ENCODE measurements around the gene RAPGEF1.

Gene RAPGEF1

DNA sequence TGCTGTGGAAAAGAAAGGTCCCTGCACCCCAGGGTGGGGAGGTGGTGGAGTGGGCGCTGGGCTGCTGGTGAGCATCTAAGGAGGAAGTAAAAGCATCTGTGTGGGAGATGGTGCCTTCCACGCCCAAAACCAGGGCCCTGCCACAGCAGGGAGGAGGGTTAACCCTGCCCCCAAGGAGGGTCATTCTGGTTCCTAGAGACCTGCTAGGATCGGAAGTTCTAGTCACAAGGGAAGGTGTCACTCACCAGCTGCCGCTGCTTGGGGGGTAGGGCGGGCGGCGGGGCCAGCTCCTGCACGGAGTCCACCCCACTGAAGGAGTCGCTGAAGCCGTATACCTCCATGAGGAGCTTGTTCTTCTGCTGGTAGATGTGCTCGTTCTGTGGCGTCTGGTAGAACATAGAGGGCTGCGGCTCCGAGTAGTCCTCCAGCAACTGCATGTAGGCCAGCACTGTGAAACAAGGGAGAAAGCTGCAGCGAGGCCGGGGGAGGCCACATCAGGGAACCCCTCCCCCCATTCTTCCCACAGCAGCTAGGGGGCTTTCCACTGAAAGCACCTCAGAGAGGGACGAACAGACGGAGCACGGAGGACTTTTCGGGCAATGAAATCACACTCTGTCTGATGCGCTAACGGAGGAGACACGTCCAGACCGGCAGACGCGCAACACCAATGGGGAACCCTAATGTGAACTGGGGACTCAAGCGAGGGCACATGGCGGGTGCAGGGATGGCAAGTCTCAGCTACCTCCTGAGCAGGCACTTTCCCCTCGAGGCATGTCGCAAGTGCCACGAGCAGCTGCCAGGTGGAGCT, 118.1 kb downstream of the RAPGEF1 start:
- no peak for DNase-seq (ENCODE audit: low spot score)

GRCh38 chr9:131620764-131621520, 118.9 kb downstream of the RAPGEF1 start:
- DNase-seq (ENCODE audit: low spot score): no peak

DNA sequence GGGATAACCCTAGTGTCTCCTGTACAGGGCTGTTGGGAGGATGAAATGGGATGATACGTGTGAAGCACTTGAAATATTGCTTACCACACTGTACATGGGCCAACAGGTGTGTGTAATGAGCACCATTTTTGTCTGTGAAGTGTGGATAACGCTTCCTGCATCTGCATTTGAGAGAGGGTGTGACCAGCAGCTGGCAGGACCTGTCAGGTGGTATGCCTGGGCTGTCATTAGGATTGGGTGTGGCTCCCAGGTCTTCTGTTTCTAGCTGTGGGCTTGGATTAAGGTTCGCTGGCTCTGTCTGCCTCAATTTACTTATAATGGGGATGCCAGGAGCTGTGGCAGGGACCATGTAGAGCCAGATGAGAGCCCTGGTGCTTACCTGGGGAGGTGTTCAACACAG, 120.2 kb downstream of the RAPGEF1 start:
- no peak for DNase-seq (ENCODE audit: low spot score)

DNA sequence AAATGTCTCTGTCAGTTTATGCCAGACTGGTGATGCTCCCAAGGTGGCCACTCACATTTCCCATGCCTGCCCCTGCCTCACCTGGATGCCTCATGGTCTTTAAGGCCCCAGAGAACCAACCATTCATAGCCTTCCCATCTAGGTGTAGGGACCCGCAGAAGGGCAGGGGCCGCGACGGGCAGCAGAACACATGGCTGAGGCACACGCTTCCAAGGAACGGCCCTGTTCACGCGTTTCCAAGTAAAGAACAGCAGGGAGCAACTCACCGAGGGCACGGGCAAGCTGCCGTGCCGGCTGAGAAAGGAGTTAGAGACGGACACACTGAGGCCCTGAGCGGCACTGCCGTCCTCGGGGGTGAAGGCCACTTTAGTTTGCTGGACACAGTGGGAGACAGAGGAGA, 121.1 kb downstream of the RAPGEF1 start:
- DNase-seq (ENCODE audit: low spot score): no peak

GRCh38 chr9:131618071-131618479, 121.8 kb downstream of the RAPGEF1 start:
- peak; percentile 14 for DNase-seq (ENCODE audit: low spot score)

DNA sequence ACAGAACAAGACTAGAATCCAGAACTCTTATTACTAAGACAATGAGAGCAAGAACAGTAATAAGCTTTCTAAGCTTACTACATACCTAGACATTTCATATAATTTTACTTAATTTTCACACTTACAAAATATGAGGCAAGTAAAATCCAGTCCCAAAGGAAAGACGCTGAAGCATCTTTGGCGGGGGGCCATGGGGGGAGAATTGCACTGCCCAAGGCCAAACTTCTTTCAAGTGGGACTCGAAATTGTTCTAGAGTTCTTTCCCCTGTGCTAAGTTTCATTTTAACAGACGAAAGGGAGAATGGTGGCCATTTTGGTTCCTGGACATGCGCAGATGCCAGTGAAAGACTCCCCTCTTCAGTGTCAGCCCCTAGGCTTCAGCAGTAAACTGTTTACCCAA, 122.3 kb downstream of the RAPGEF1 start:
- no peak for DNase-seq (ENCODE audit: low spot score)

GRCh38 chr9:131616983-131617604, 122.8 kb downstream of the RAPGEF1 start:
- no peak for DNase-seq (ENCODE audit: low spot score)

DNA sequence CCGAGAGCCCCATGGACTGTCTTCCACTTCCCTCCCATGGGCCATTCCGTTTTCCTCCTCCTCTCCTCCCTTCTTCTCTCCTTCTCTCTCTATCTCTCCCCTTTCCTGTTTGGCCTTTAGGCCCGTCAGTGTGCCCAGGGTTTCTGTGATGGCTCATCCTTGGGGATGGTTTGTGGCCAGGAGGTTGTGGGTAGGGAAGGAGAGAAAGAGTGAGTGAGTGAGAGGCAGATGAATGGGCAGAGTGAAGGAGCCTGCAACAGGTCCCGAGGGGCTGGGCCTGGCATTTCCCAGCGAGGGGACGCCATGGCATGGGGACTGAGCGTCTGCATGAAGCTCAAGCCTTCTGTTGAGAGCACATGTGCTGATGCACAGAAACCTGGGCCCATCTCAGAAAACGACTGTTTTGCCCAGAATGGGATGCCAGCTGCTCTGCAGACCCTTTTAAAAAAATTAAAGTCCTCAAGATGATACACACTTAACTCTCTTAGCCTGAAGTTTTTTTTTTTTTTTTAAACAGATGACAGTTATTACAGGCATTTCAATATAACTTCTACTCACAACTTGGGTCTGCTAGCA, 125.4 kb downstream of the RAPGEF1 start:
- DNase-seq (ENCODE audit: low spot score): no peak

DNA sequence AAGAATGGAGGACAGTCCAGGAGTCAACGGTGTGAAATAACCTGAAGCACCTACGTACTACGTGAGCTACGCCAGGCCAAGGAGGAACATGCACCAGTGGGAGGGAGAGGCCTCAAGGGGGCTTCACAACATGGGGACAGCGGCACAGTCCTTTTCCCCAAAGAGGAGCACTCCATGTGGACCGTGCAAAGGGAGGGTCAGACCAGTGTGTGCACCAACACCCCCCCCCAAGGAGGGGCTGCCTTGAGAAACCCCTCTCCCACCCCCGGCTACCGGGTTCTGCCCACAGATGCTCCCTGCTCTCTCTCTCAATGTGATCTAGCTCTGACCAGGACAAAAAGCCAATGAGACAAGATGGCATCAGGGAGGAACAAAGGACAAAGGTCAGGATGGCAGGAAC, 126.0 kb downstream of the RAPGEF1 start:
- no peak for DNase-seq (ENCODE audit: low spot score)

DNA sequence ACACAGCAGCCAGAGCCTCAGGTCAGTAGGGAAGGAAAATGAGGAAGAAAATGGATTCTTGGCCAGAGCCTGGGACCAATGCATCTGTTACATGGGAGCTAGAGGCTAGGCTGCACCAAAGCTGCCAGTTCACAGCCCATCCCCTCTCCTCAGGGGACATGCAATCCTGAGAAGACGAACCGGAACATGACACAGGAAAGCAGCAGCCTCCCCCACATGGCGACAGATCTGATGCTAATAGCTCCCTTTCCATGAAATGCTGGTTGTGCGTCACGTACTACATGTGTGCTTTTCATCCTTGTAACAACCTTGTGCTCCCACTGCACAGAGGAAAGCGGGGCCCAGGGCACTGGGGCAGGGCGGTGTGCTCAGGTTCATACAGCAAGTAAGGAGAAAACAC, 127.0 kb downstream of the RAPGEF1 start:
- DNase-seq (ENCODE audit: low spot score): no peak

DNA sequence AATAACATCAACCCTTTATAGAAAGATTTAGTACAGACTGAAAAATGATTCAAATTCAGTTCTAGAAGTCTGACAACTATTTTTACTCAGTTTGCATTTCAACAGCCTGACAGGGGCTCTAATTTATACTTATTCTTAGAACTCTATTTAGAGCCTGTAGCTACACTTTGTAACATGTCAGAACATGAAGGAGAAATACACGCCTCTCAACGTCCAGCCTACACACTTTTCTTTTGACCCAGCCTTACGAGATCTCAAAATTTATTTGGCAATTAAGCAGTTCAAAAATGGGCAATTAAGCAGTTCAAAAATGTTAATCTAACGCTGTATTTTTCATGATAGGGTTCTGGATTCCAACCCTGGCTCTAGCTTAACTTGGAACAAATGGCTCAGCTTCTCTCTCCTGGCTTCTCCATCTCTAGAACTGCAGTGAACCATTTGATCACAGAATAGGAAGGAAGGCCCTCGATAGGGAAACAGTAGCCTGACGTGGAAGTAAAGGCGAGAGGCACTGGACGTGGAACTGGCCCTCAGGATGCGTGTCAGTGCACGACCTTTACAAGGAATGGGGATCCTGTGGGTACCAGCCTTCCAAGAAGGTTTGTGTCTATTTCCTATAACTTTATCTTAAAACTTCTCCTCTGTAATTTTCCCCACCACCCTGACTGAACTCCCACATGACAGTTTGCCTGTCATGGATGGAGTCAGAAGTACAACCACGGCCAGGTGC, 128.1 kb downstream of the RAPGEF1 start:
- DNase-seq (ENCODE audit: low spot score): no peak

GRCh38 chr9:131610231-131610761, 129.6 kb downstream of the RAPGEF1 start:
- DNase-seq (ENCODE audit: low spot score): no peak

DNA sequence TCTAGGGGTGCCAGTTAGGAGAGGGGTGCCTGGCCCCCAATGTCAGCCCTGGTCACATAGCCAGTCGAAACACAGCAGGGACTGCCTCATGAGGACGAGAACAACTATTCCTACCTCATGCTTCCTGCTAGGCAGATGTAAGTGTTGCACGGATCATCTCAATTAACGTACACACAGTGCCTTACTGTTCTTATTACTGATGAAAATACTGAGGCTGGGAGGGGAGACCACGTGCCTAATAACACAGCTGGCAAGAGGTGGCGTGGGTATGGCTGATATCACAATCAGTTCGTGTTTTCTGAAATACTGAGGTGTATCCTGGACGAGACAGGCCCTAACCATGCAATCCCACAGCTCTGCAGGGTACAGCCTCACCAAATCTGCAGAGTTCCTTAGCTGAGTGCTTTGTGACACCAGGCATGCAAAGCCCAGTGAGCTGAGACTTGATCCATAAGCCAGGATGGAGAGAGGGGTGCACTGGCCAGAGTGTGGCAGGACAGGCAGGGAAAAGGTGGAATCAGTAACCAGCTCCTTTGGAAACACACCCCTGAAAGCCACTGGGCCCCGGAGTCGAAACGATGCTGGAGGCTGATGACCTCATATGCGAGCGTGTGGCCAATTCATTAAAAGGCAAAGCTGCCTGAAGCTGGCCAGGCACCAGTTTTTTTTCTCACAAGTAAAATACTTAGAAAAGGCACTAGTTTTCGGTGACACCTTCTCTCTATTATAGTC, 130.6 kb downstream of the RAPGEF1 start:
- DNase-seq (ENCODE audit: low spot score): no peak

DNA sequence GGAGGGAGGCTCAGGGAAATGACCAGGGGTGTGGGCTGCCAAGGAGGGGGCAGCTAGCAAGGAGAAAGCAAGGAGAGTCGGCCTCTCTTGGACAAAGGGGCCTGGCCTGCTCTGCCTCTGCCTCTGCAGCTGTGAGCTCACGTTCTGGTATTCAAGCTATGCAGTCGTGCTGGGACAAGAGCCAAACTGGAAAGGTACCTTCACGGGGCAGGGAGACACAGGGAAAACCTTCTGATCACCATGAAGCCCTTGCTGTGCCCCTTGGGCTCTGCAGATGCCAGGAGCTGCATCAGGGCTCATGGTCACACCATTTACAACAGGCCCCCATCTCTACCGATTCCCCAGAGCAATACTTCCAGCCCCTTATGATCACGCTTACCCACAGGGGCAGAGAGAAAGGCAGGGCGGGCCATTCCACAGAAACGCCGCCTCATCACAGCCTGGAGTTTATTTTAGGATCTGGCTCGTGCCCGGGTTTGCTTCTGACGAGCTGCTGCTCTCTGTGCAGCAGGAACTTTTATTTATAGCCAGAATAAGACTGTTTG, 131.3 kb downstream of the RAPGEF1 start:
- no peak for DNase-seq (ENCODE audit: low spot score)

- no peak for DNase-seq (ENCODE audit: low spot score)
Measured at GRCh38 chr9:131607591-131607990, 132.3 kb downstream of the RAPGEF1 start.

DNA sequence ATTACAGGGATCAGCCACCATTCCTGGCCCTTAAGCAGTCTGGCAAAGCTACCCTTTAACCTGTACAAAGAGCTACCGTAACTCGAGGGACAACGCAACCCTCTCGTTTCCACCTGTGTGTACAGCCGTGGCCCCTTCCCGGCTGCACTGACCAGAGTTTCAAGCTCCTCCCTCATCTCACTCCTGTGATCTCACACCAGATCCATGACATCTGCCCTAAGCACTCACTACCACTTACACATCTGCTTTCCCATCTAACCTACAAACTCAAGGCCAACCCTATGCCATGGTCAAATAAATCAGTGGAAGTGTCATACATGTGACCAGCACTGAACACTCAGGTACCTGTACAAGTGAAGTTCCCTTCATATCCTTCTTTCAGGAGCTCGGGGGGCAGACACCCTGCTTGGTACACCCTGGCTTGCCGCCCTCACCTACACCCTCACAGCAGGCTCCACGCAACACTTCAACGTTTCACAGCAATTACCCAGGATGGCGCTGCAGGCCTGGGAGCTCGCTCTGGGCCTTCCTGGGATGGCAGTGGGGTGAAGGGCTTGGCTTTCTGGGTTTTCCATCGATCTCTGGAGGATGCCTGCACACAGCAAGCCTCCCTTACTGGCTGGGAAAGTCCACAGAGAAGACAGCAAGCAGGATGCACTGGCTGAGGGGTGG, 132.8 kb downstream of the RAPGEF1 start:
- no peak for DNase-seq (ENCODE audit: low spot score)

DNA sequence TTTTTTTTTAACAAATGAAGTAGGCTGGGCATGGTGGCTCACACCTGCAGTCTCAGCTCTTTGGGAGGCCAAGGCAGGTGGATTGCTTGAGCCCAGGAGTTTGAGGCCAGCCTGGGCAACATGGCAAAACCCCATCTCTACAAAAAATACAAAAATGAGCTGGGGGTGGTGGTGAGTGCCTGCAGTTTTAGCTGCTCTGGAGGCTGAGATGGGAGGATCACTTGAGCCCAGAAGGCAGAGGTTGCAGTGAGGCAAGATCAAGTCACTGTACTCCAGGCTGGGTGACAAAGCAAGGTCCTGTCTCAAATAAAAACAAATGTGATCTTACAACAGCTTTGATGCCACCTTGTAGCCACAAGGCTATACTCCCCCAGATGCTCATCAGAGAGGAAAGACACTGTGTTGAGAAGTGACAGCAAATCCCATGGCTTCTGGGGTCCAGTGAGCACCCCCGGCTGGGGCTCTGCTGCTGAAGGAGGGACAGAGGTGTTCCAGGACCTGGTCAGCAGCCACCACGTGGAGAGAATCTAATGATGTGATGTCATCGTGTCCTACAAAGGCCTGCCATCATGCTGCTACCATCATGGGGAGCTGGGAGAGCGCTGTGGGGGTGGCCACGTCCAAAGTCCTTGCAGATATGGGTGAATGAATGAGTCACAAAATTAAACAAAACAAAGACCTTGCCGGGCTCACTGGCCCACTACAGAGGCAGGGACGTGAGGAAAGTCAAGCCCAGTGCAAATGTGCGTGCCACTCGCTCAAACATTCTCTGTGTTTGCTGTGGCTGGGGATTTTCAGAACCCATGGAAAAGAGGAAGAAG, 133.9 kb downstream of the RAPGEF1 start:
- DNase-seq (ENCODE audit: low spot score): no peak

DNA sequence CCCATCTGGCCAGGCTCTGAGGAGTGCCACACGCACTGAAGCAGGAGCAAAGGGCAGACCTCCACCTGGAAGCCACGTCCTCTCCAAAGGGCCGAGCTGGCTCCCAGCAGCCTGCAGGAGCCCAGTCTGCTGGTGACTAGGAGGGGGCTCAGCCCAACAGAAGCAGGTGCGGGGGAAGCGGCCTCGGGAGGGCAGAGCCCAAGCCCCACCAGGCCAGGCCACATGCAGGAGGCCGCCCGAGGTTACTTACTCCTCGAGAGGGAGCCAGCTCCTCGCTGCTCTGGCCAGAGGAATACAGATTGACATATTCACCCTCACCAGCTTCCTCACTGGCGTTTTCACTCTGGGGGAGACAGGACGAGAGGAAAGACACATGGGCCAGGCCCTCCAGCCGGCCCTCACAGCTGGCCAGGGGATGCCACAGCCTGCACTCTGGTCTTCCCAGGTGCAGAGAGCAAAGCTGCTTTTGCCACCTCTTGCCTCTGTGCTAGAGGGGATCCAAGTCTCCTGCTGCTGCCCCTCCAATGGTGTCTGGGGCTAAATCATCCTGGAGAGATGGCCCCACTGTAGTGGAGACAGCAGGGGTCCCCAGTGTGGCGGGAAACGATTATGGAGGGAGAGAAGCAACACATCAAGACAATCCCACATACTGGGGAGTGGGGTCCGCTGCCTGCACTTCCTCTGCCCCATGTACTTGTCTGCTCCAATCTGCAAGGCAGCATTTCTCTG, 136.0 kb downstream of the RAPGEF1 start:
- no peak for DNase-seq (ENCODE audit: low spot score)

DNA sequence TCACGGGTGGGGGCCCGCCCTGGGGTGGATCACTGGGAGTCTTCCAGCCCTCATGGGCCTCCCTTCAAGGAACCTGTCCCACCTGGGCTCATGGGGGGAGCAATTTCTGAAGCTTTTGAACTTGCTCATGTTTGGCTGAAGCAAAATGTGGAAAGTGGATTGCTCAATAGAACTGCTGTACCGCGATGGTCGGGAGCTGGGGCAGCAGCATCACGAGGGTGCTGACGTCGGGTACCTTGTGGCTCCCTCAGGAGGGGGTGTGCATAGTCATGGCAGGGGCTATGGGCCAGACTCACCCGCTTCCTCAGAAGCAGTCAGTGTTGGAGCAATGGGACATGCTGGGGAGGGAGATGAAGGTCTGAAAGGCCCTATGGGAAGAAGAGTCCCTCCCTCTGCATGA, 136.7 kb downstream of the RAPGEF1 start:
- no peak for DNase-seq (ENCODE audit: low spot score)

Measured in hematopoietic multipotent progenitor cell treated with erythropoietin and hydrocortisone succinate and interleukin-3 and kit ligand, for 15 days (in vitro differentiated cells).